H9 (cell line): ENCODE measurements around the gene CERKL. TPM values are rescaled to one million over a fixed set of nuclear protein-coding genes. Genes with fewer than 3 reads are reported as not detected.

Experiments
- DNase-seq: peaks from one replicate; pipeline ENCODE4 v3.0.0-alpha.2; 2017
- H2AFZ ChIP-seq: one replicate; pipeline ENCODE4 v1.6.1; 2013; ENCODE audit warnings: mild to moderate bottlenecking, low read length, control low read depth, moderate library complexity
- H2AK5ac ChIP-seq: 2 replicates; pipeline ENCODE4 v1.6.1; 2013; ENCODE audit warnings: low read length, control low read depth, mixed read lengths; ENCODE audit not compliant: insufficient read length
- H2BK120ac ChIP-seq: one replicate; pipeline ENCODE4 v1.6.1; 2013; ENCODE audit warnings: low read depth, mild to moderate bottlenecking, low read length, control low read depth, inconsistent platforms; ENCODE audit not compliant: poor library complexity, severe bottlenecking
- H2BK12ac ChIP-seq: 2 replicates; pipeline ENCODE4 v1.6.1; 2013; ENCODE audit warnings: low read length, control low read depth, mixed read lengths, low read depth; ENCODE audit not compliant: insufficient read length
- H2BK15ac ChIP-seq: 2 replicates; pipeline ENCODE4 v1.6.1; 2013; ENCODE audit warnings: low read depth, low read length, control low read depth
- H2BK20ac ChIP-seq: one replicate; pipeline ENCODE4 v1.6.1; 2013; ENCODE audit warnings: low read depth, mild to moderate bottlenecking, low read length, control low read depth, inconsistent platforms; ENCODE audit not compliant: poor library complexity, severe bottlenecking
- H2BK5ac ChIP-seq: 2 replicates; pipeline ENCODE4 v1.6.1; 2013; ENCODE audit warnings: low read length, control low read depth, mixed read lengths; ENCODE audit not compliant: insufficient read length
- H3K14ac ChIP-seq: 2 replicates; pipeline ENCODE4 v1.6.1; 2013; ENCODE audit warnings: low read length, control low read depth; ENCODE audit not compliant: insufficient read depth
- H3K18ac ChIP-seq: 2 replicates; pipeline ENCODE4 v1.6.1; 2013; ENCODE audit warnings: low read depth, mild to moderate bottlenecking, mixed read lengths, low read length, control low read depth; ENCODE audit not compliant: insufficient read length
- H3K23ac ChIP-seq: 2 replicates; pipeline ENCODE4 v1.6.1; 2013; ENCODE audit warnings: low read length, control low read depth, mixed read lengths, low read depth; ENCODE audit not compliant: insufficient read length
- H3K23me2 ChIP-seq: 2 replicates; pipeline ENCODE4 v1.6.1; 2013; ENCODE audit warnings: low read depth, mild to moderate bottlenecking, mixed read lengths, low read length, control low read depth; ENCODE audit not compliant: insufficient read length, poor library complexity, severe bottlenecking
- H3K27ac ChIP-seq: 2 replicates; pipeline ENCODE4 v1.5.1; 2013; ENCODE audit warnings: low read length, control low read depth, mixed read lengths, low read depth; ENCODE audit not compliant: insufficient read length
- H3K27me3 ChIP-seq: 2 replicates; pipeline ENCODE4 v1.6.1; 2013; ENCODE audit warnings: low read length, control low read depth, inconsistent platforms; ENCODE audit not compliant: insufficient read depth
- H3K4ac ChIP-seq: 2 replicates; pipeline ENCODE4 v1.6.1; 2013; ENCODE audit warnings: low read depth, mild to moderate bottlenecking, control low read depth, inconsistent platforms, low read length, moderate library complexity
- H3K4me1 ChIP-seq: 2 replicates; pipeline ENCODE4 v1.6.1; 2013; ENCODE audit warnings: low read length, control low read depth, inconsistent platforms; ENCODE audit not compliant: insufficient read depth
- H3K4me2 ChIP-seq: 2 replicates; pipeline ENCODE4 v1.6.1; 2013; ENCODE audit warnings: low read length, control low read depth, mixed read lengths; ENCODE audit not compliant: insufficient read length, insufficient read depth
- H3K56ac ChIP-seq: 2 replicates; pipeline ENCODE4 v1.6.1; 2013; ENCODE audit warnings: low read depth, mild to moderate bottlenecking, mixed read lengths, low read length, control low read depth; ENCODE audit not compliant: insufficient read length
- H3K79me1 ChIP-seq: 2 replicates; pipeline ENCODE4 v1.6.1; 2013; ENCODE audit warnings: low read depth, mild to moderate bottlenecking, moderate library complexity, low read length, control low read depth, inconsistent platforms; ENCODE audit not compliant: insufficient read depth, poor library complexity, severe bottlenecking
- H3K79me2 ChIP-seq: 2 replicates; pipeline ENCODE4 v1.6.1; 2013; ENCODE audit warnings: low read length, control low read depth, inconsistent platforms; ENCODE audit not compliant: insufficient read depth
- H3K9ac ChIP-seq: 2 replicates; pipeline ENCODE4 v1.6.1; 2013; ENCODE audit warnings: low read length, control low read depth, mixed read lengths; ENCODE audit not compliant: insufficient read length; ENCODE audit errors: extremely low read depth
- H3K9me3 ChIP-seq: one replicate; pipeline ENCODE4 v1.6.1; 2013; ENCODE audit warnings: low read depth, low read length, inconsistent platforms; ENCODE audit not compliant: control insufficient read depth
- H3T11ph ChIP-seq: one replicate; pipeline ENCODE4 v1.6.1; 2013; ENCODE audit warnings: mild to moderate bottlenecking, low read length, control low read depth, inconsistent platforms
- H4K20me1 ChIP-seq: one replicate; pipeline ENCODE4 v1.6.1; 2013; ENCODE audit not compliant: control insufficient read depth, insufficient read length, insufficient read depth
- H4K5ac ChIP-seq: 2 replicates; pipeline ENCODE4 v1.6.1; 2013; ENCODE audit warnings: low read depth, mild to moderate bottlenecking, mixed read lengths, low read length, control low read depth; ENCODE audit not compliant: insufficient read length
- H4K8ac ChIP-seq: replicated peaks from 2 replicates; pipeline ENCODE4 v1.6.1; 2013; ENCODE audit warnings: low read length, control low read depth, mixed read lengths, low read depth; ENCODE audit not compliant: insufficient read length
- H4K91ac ChIP-seq: 2 replicates; pipeline ENCODE4 v1.6.1; 2013; ENCODE audit warnings: low read depth, mild to moderate bottlenecking, moderate library complexity, mixed read lengths, low read length, control low read depth; ENCODE audit not compliant: insufficient read length
- H3K27ac Mint-ChIP-seq, 3 experiments: 2 replicates in 2 of 3; 3 replicates in 1 of 3; pipeline ENCODE4 v1.8.0; 2020 to 2021; ENCODE audit warnings: mixed read lengths in 3 of 3, mild to moderate bottlenecking in 1 of 3, moderate library complexity in 1 of 3
- H3K27me3 Mint-ChIP-seq: 2 replicates; pipeline ENCODE4 v1.8.0; 2021; ENCODE audit warnings: low read depth, mild to moderate bottlenecking, moderate library complexity, mixed read lengths
- H3K36me3 Mint-ChIP-seq, 3 experiments: 2 replicates in 2 of 3; 3 replicates in 1 of 3; pipeline ENCODE4 v1.8.0; 2020 to 2021; ENCODE audit warnings: low read depth in 3 of 3, mixed read lengths in 3 of 3; ENCODE audit not compliant: insufficient read depth in 1 of 3
- H3K4me1 Mint-ChIP-seq, 2 experiments: 2 replicates each; pipeline ENCODE4 v1.8.0; 2020; ENCODE audit warnings: mixed read lengths in 2 of 2
- H3K4me3 Mint-ChIP-seq, 2 experiments: 2 replicates in 1 of 2; 3 replicates in 1 of 2; pipeline ENCODE4 v1.8.0; 2020 to 2021; ENCODE audit warnings: mild to moderate bottlenecking in 2 of 2, mixed read lengths in 2 of 2, moderate library complexity in 1 of 2
- H3K9me3 Mint-ChIP-seq, 2 experiments: 2 replicates in 1 of 2; 3 replicates in 1 of 2; pipeline ENCODE4 v1.8.0; 2020; ENCODE audit warnings: mild to moderate bottlenecking in 2 of 2, mixed read lengths in 2 of 2, moderate library complexity in 1 of 2
- CTCF ChIP-seq: fragments of 200-600 bp; sonication (generic); conservative IDR thresholded peaks from 3 replicates; pipeline ENCODE4 v1.8.0; 2021; ENCODE audit warnings: antibody characterized with exemption, mild to moderate bottlenecking
- total RNA-seq: library from RNA; stranded (reverse); gene quantifications from 2 replicates; pipeline ENCODE4 v1.2.1, GENCODE V29; 2021

CERKL gene
- total RNA-seq, 1 experiment from 2014 or later: not detected

DNA sequence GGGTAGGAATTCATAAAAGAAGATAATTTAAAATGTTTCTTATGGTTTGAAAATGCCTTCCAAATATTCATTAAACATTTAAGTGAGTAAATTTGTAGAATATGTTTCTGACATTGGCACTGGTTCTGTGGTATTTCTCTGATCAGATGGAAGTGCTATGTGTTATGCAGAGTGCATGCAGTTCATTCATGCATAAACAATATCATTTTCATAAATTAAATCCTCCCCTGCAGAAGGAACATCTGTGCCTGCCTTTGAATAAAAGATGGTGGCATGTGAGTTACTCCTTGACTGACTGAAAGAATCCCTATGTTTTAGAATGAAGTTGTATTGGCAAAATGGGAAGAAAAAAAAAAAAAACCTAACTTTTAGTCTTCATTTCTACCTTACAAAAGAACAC, 17.6 kb upstream of the CERKL start:
- Histone ChIP-seq H3K9ac (no peak overlapping the region), H4K8ac (no peak overlapping the region), H4K5ac (no peak overlapping the region), H3K18ac (no peak overlapping the region), H3K4me2 (no peak overlapping the region), H3K14ac (no peak overlapping the region), H2AFZ (no peak overlapping the region), H4K91ac (no peak overlapping the region), H2BK120ac (no peak overlapping the region), H2AK5ac (no peak overlapping the region), H3K79me2 (no peaks in the 10 kb centered on the region), H3K79me1 (no peaks in the 10 kb centered on the region), H3K27me3 (peaks cover 21% of the 10 kb centered on the region), H2BK5ac (no peak overlapping the region), H3K23ac (no peak overlapping the region), H3K56ac (no peak overlapping the region), H3K4ac (no peak overlapping the region), H4K20me1 (no peaks in the 10 kb centered on the region), H2BK12ac (no peak overlapping the region), H3K9me3 (no peaks in the 10 kb centered on the region), H3K23me2 (no peaks in the 10 kb centered on the region), H3K27ac (no peak overlapping the region), H2BK15ac (no peak overlapping the region), H2BK20ac (no peak overlapping the region), H3T11ph (no peak overlapping the region), H3K4me1 (0 out of 2 replicates have a peak, but pooled peaks cover 2% of the 10 kb centered on the region)
- Mint-ChIP-seq H3K36me3 (no peaks in the 10 kb centered on the region; a peak in 1 of 7 replicates), H3K4me3 (no peak overlapping the region), H3K27me3 (peaks cover 88% of the 10 kb centered on the region), H3K9me3 (peaks cover 0 to 2% of the 10 kb centered on the region in 2 experiments; a peak in 2 of 5 replicates), H3K4me1 (peaks cover 3 to 17% of the 10 kb centered on the region in 2 experiments), H3K27ac (no peak overlapping the region)
- no peak for DNase-seq
- TF ChIP-seq CTCF: no peak
